Aorta (tissue), 5 donors: ENCODE data around the gene ACIN1. TPM values are rescaled to one million over a fixed set of nuclear protein-coding genes. Genes with fewer than 3 reads are reported as not detected.
A peak's percentile ranks its signal among the peaks of the same experiment; 100 is the strongest.

Experiments used
- ATAC-seq: fragments of 200-7000 bp; cut with Tn5 transposase; one replicate; pipeline ENCODE4 v1.9.1; 2022; ENCODE audit warnings: moderate library complexity; ENCODE audit not compliant: low FRiP score
- DNase-seq, 2 donors: peaks; one replicate each; pipeline ENCODE4 v3.0.0-alpha.2; 2020
- H3K27ac ChIP-seq, 2 donors: one replicate each; pipeline ENCODE4 v1.5.1; 2013; ENCODE audit warnings: low read length in 2 of 2, mild to moderate bottlenecking in 2 of 2, moderate library complexity in 2 of 2, control low read depth in 1 of 2, inconsistent platforms in 1 of 2, low read depth in 1 of 2
- H3K27me3 ChIP-seq, 2 donors: one replicate each; pipeline ENCODE4 v1.6.1; 2013; ENCODE audit warnings: control low read depth in 1 of 2, low read length in 1 of 2, mild to moderate bottlenecking in 1 of 2, moderate library complexity in 1 of 2; ENCODE audit not compliant: insufficient read depth in 2 of 2, control insufficient read depth in 1 of 2
- H3K36me3 ChIP-seq, 2 donors: one replicate each; pipeline ENCODE4 v1.6.1; 2013; ENCODE audit warnings: control low read depth in 1 of 2, low read length in 1 of 2, mild to moderate bottlenecking in 1 of 2; ENCODE audit not compliant: insufficient read depth in 2 of 2, control insufficient read depth in 1 of 2
- H3K4me1 ChIP-seq, 2 donors: one replicate each; pipeline ENCODE4 v1.6.1; 2013; ENCODE audit warnings: low read length in 2 of 2, control low read depth in 1 of 2, mild to moderate bottlenecking in 1 of 2, moderate library complexity in 1 of 2; ENCODE audit not compliant: insufficient read depth in 2 of 2, control insufficient read depth in 1 of 2
- H3K4me3 ChIP-seq, 2 donors: one replicate each; pipeline ENCODE4 v1.5.1; 2013; ENCODE audit warnings: low read length in 2 of 2, control low read depth in 1 of 2, mild to moderate bottlenecking in 1 of 2
- H3K9me3 ChIP-seq: one replicate; pipeline ENCODE4 v1.6.1; 2013; ENCODE audit warnings: mild to moderate bottlenecking, low read length; ENCODE audit not compliant: control insufficient read depth
- WGBS, 2 donors: extraction: QIAGEN DNeasy Blood & Tissue Kit; methylation state at CpG; one replicate each; pipeline ENCODE4 v1.1.7; 2013; 5-methylcytosine and 5-hydroxymethylcytosine counted together
- intact Hi-C, 2 donors: fragments of 100-400 bp; cut with DNase I; formaldehyde crosslinking; loops; one replicate each; pipeline versions ENCODE4 v1.14.2 to v1.15.0; 2022
- polyA plus RNA-seq, 2 donors: library from polyadenylated mRNA; stranded (reverse); fragments of 200-250 nt; gene quantifications; one replicate each; pipeline ENCODE4 v1.2.3, GENCODE V29; 2013
- total RNA-seq, 2 donors: library from RNA; stranded (reverse); fragmentation: NEBNext Ultra II Directional; extraction: Animal tissue kit (Norgen Biotek cat#: 25700); gene quantifications; one replicate each; pipeline ENCODE4 v1.2.1, GENCODE V29; 2021
- donor health status: healthy with polysubstance abuse.
- donor health status: Bipolar disorder and iron deficiency.
- donor health status: DM: no; HTN: no; CAD: no.
- donor health status: DM: no; HTN: no; CAD: no.
- donor health status: DM: yes; HTN: yes; CAD: no.

The ACIN1 gene
- total and polyA plus RNA-seq, 4 donors, result 34.1 to 183 (median 140) TPM

- peaks cover 0 to 1% of the 10 kb centered on the region in 2 donors for H3K36me3 ChIP-seq
- DNase-seq (peak in 1 of 2 donors; percentile 76), ATAC-seq (no peak)
- H3K4me3 ChIP-seq, result no peak overlapping the region
- no peaks in the 10 kb centered on the region for H3K4me1 ChIP-seq
- intact Hi-C loops, result loop anchor here in 1 of 2 donors (10.0 kb wide), 1 partner anchor 501 kb away; no protein-coding TSS in a partner anchor
- H3K9me3 ChIP-seq, result no peaks in the 10 kb centered on the region
- no peak overlapping the region for H3K27ac ChIP-seq
- WGBS, 2 donors, result 46 to 55% methylated on average over 6 of the region's 6 CpGs
- no peaks in the 10 kb centered on the region for H3K27me3 ChIP-seq
Measured at GRCh38 chr14:23055621-23056144, 39.3 kb downstream of the ACIN1 start.

GRCh38 chr14:23055147-23055550, 39.8 kb downstream of the ACIN1 start:
- H3K36me3 ChIP-seq, result no peaks in the 10 kb centered on the region
- H3K4me1 ChIP-seq, result no peaks in the 10 kb centered on the region
- H3K4me3 ChIP-seq, result no peak overlapping the region
- H3K9me3 ChIP-seq, result no peaks in the 10 kb centered on the region
- intact Hi-C loops, result loop anchor here in 1 of 2 donors (10.0 kb wide), 1 partner anchor 500 kb away; no protein-coding TSS in a partner anchor
- ATAC-seq (no peak), DNase-seq (peak in 1 of 2 donors; percentile 65)
- no peak overlapping the region for H3K27ac ChIP-seq
- H3K27me3 ChIP-seq, result no peaks in the 10 kb centered on the region
- 97 to 98% methylated on average over 12 of the region's 12 CpGs for WGBS, 2 donors

- H3K36me3 ChIP-seq, result no peaks in the 10 kb centered on the region
- H3K27me3 ChIP-seq, result no peaks in the 10 kb centered on the region
- no peak overlapping the region for H3K27ac ChIP-seq
- H3K9me3 ChIP-seq, result no peaks in the 10 kb centered on the region
- H3K4me3 ChIP-seq, result no peak overlapping the region
- no peaks in the 10 kb centered on the region for H3K4me1 ChIP-seq
- intact Hi-C loops, result loop anchor here in 1 of 2 donors (10.0 kb wide), 1 partner anchor 499 kb away; no protein-coding TSS in a partner anchor
- DNase-seq (peak in 1 of 2 donors; percentile 75), ATAC-seq (no peak)
- 80 to 81% methylated on average over 17 of the region's 17 CpGs for WGBS, 2 donors
Measured at GRCh38 chr14:23054000-23054811, 40.7 kb downstream of the ACIN1 start.

- Histone ChIP-seq H3K4me1 (no peaks in the 10 kb centered on the region), H3K27me3 (no peaks in the 10 kb centered on the region), H3K9me3 (no peaks in the 10 kb centered on the region), H3K27ac (no peak overlapping the region), H3K36me3 (no peaks in the 10 kb centered on the region), H3K4me3 (no peak overlapping the region)
- ATAC-seq (no peak), DNase-seq (no peak)
- 95 to 96% methylated on average over 10 of the region's 10 CpGs for WGBS, 2 donors
- intact Hi-C loops, result loop anchor here in 1 of 2 donors (10.0 kb wide), 1 partner anchor 499 kb away; no protein-coding TSS in a partner anchor
Measured at GRCh38 chr14:23053426-23053825, 41.5 kb downstream of the ACIN1 start.

GRCh38 chr14:23052671-23053070, 42.3 kb downstream of the ACIN1 start:
- H3K4me3 ChIP-seq, result no peak overlapping the region

GRCh38 chr14:23052182-23052623, 42.7 kb downstream of the ACIN1 start:
- DNase-seq (peak in 1 of 2 donors; percentile 76), ATAC-seq (no peak)
- Histone ChIP-seq H3K27me3 (no peaks in the 10 kb centered on the region), H3K4me1 (no peaks in the 10 kb centered on the region), H3K9me3 (no peaks in the 10 kb centered on the region), H3K27ac (no peak overlapping the region), H3K36me3 (no peaks in the 10 kb centered on the region), H3K4me3 (no peak overlapping the region)
- intact Hi-C loops, result loop anchor here in 1 of 2 donors (10.0 kb wide), 1 partner anchor 497 kb away; no protein-coding TSS in a partner anchor
- WGBS, 2 donors, result 50 to 52% methylated on average over 14 of the region's 14 CpGs

More at GRCh38 chr14:23052671-23053070, 42.3 kb downstream of the ACIN1 start:
- Histone ChIP-seq H3K9me3 (no peaks in the 10 kb centered on the region), H3K4me1 (no peaks in the 10 kb centered on the region), H3K27ac (no peak overlapping the region), H3K27me3 (no peaks in the 10 kb centered on the region), H3K36me3 (no peaks in the 10 kb centered on the region)
- WGBS, 2 donors, result 78 to 82% methylated on average over 3 of the region's 3 CpGs
- DNase-seq (no peak), ATAC-seq (no peak)
- intact Hi-C loops, result loop anchor here in 1 of 2 donors (10.0 kb wide), 1 partner anchor 498 kb away; no protein-coding TSS in a partner anchor

- Histone ChIP-seq H3K27me3 (no peaks in the 10 kb centered on the region), H3K9me3 (no peaks in the 10 kb centered on the region), H3K4me1 (no peaks in the 10 kb centered on the region), H3K36me3 (no peaks in the 10 kb centered on the region), H3K27ac (no peak overlapping the region), H3K4me3 (no peak overlapping the region)
- WGBS, 2 donors, result 84% methylated on average over 5 of the region's 5 CpGs
- ATAC-seq (no peak), DNase-seq (no peak)
- intact Hi-C loops, result loop anchor here in 1 of 2 donors (10.0 kb wide), 1 partner anchor 497 kb away; no protein-coding TSS in a partner anchor
Measured at GRCh38 chr14:23051141-23052057, 43.5 kb downstream of the ACIN1 start.

GRCh38 chr14:23049011-23049410, 45.9 kb downstream of the ACIN1 start:
- Histone ChIP-seq H3K27me3 (no peaks in the 10 kb centered on the region), H3K27ac (no peak overlapping the region), H3K9me3 (no peaks in the 10 kb centered on the region), H3K36me3 (no peaks in the 10 kb centered on the region), H3K4me1 (no peaks in the 10 kb centered on the region), H3K4me3 (no peak overlapping the region)
- DNase-seq (peak in 1 of 2 donors; percentile 51), ATAC-seq (no peak)
- 97 to 98% methylated on average over 9 of the region's 9 CpGs for WGBS, 2 donors
- intact Hi-C loops, result no loop called here
